ENCODE results near the gene NFAM1. TPM values are rescaled to one million over a fixed set of nuclear protein-coding genes. Genes with fewer than 3 reads are reported as not detected.
A peak's percentile ranks its signal among the peaks of the same experiment; 100 is the strongest.

The NFAM1 gene
- total and polyA plus RNA-seq, 7 donors = 0.08 to 1.1 (median 0.30) TPM

- no peaks in the 10 kb centered on the region for H3K9me3 ChIP-seq
- intact Hi-C loops (cut with DNase I) = no loop called here
- peaks cover 14% of the 10 kb centered on the region for H3K4me1 ChIP-seq
- no peak for TF ChIP-seq CTCF (IDR thresholded peaks at IDR 0.05)
- 15 to 16% (median 16%) methylated on average over 11 of the region's 11 CpGs for WGBS, 3 donors
- no peaks in the 10 kb centered on the region for H3K36me3 ChIP-seq (ENCODE audit: insufficient read depth in 1 of 2, low read depth in 1 of 2)
- ATAC-seq = no peak
- H3K4me3 ChIP-seq = peak overlapping the region; percentile 74
- peaks cover 0 to 35% (median 4%) of the 10 kb centered on the region in 3 donors for H3K27me3 ChIP-seq (ENCODE audit: insufficient read depth in 3 of 3, low read length in 2 of 3)
- H3K27ac ChIP-seq = no peak overlapping the region
- peak in 1 of 2 donors; percentile 37 for DNase-seq
Observed at GRCh38 chr22:42367980-42368378, 64.2 kb downstream of the NFAM1 start.

- H3K36me3 ChIP-seq (ENCODE audit: insufficient read depth in 1 of 2, low read depth in 1 of 2) = no peaks in the 10 kb centered on the region
- WGBS, 3 donors = 34 to 55% (median 44%) methylated on average over 8 of the region's 8 CpGs
- no peak for ATAC-seq
- H3K4me3 ChIP-seq = no peak overlapping the region
- intact Hi-C loops (cut with DNase I) = no loop called here
- no peak for TF ChIP-seq CTCF (IDR thresholded peaks at IDR 0.05)
- no peak overlapping the region for H3K27ac ChIP-seq
- DNase-seq = peak in 1 of 2 donors; percentile 47
- H3K27me3 ChIP-seq (ENCODE audit: insufficient read depth in 3 of 3, low read length in 2 of 3) = peaks cover 0 to 38% (median 4%) of the 10 kb centered on the region in 3 donors
- H3K9me3 ChIP-seq = no peaks in the 10 kb centered on the region
- H3K4me1 ChIP-seq = peaks cover 14% of the 10 kb centered on the region
Observed at GRCh38 chr22:42366806-42367581, 65.2 kb downstream of the NFAM1 start.

- ATAC-seq (no peak), DNase-seq (no peak)
- H3K4me3 ChIP-seq = no peak overlapping the region
- TF ChIP-seq CTCF (IDR thresholded peaks at IDR 0.05) = no peak
- no peak overlapping the region for H3K27ac ChIP-seq
- H3K36me3 ChIP-seq (ENCODE audit: insufficient read depth in 1 of 2, low read depth in 1 of 2) = no peaks in the 10 kb centered on the region
- intact Hi-C loops (cut with DNase I) = no loop called here
- peaks cover 14% of the 10 kb centered on the region for H3K4me1 ChIP-seq
- 64 to 74% (median 71%) methylated on average over 10 of the region's 10 CpGs for WGBS, 3 donors
- H3K9me3 ChIP-seq = no peaks in the 10 kb centered on the region
- H3K27me3 ChIP-seq (ENCODE audit: insufficient read depth in 3 of 3, low read length in 2 of 3) = peaks cover 0 to 43% (median 4%) of the 10 kb centered on the region in 3 donors
Observed at GRCh38 chr22:42365942-42366695, 66.1 kb downstream of the NFAM1 start.

- intact Hi-C loops (cut with DNase I) = no loop called here
Observed at GRCh38 chr22:42365111-42365865, 66.9 kb downstream of the NFAM1 start.

More at GRCh38 chr22:42365111-42365865, 66.9 kb downstream of the NFAM1 start:
- ATAC-seq (no peak), DNase-seq (no peak)
- no peak for TF ChIP-seq CTCF (IDR thresholded peaks at IDR 0.05)
- whole genome bisulfite sequencing, 3 donors = 42 to 52% (median 50%) methylated on average over 14 of the region's 14 CpGs
- Histone ChIP-seq H3K27me3 (ENCODE audit: insufficient read depth in 3 of 3, low read length in 2 of 3) (peaks cover 0 to 43% (median 4%) of the 10 kb centered on the region in 3 donors), H3K4me1 (peaks cover 14% of the 10 kb centered on the region), H3K4me3 (no peak overlapping the region), H3K9me3 (no peaks in the 10 kb centered on the region), H3K36me3 (ENCODE audit: insufficient read depth in 1 of 2, low read depth in 1 of 2) (no peaks in the 10 kb centered on the region), H3K27ac (peak overlapping the region; percentile 30)
